ENCODE data around the gene IL18BP.

GRCh38 chr11:71949034-71949433 is 49.7 kb upstream of the IL18BP start:
- no peak for TF ChIP-seq CTCF (IDR thresholded peaks at IDR 0.05)
- TF ChIP-seq POLR2AphosphoS5 (IDR thresholded peaks at IDR 0.05; ENCODE audit: low read depth, low read length), result no peak
